KMS-11 (cell line): ENCODE measurements around the gene PAF1.

Source experiments
- H2AFZ ChIP-seq: fragments of 200-600 bp; sonication (generic); 2 replicates; pipeline ENCODE4 v1.6.1; 2016; ENCODE audit warnings: antibody characterized with exemption, mixed run types, low read depth
- H3K27ac ChIP-seq: fragments of 200-600 bp; sonication (generic); 2 replicates; pipeline ENCODE4 v1.6.1; 2016; ENCODE audit warnings: mild to moderate bottlenecking, mixed run types
- H3K27me3 ChIP-seq: fragments of 200-600 bp; sonication (generic); 2 replicates; pipeline ENCODE4 v1.6.1; 2017; ENCODE audit warnings: mild to moderate bottlenecking, low read depth, mixed run types, moderate library complexity; ENCODE audit not compliant: insufficient read depth
- H3K36me3 ChIP-seq: fragments of 200-600 bp; sonication (generic); 2 replicates; pipeline ENCODE4 v1.6.1; 2017; ENCODE audit warnings: mild to moderate bottlenecking, mixed run types; ENCODE audit not compliant: insufficient read depth
- H3K4me1 ChIP-seq: fragments of 200-600 bp; sonication (generic); 2 replicates; pipeline ENCODE4 v1.6.1; 2016; ENCODE audit warnings: mild to moderate bottlenecking, low read depth, mixed run types; ENCODE audit not compliant: poor library complexity, severe bottlenecking
- H3K4me2 ChIP-seq: fragments of 200-600 bp; sonication (generic); 2 replicates; pipeline ENCODE4 v1.7.0; 2016; ENCODE audit warnings: mild to moderate bottlenecking, mixed run types
- H3K4me3 ChIP-seq: fragments of 200-600 bp; sonication (generic); IDR thresholded peaks from 2 replicates; pipeline ENCODE4 v1.6.1; 2017; ENCODE audit warnings: low read depth, low read length, mixed read lengths; ENCODE audit not compliant: insufficient read depth
- H3K79me2 ChIP-seq: fragments of 200-600 bp; sonication (generic); 2 replicates; pipeline ENCODE4 v1.6.1; 2016; ENCODE audit warnings: low read depth, mixed run types; ENCODE audit not compliant: insufficient read depth
- H3K9ac ChIP-seq: fragments of 200-600 bp; sonication (generic); 2 replicates; pipeline ENCODE4 v1.6.1; 2016; ENCODE audit warnings: mild to moderate bottlenecking, mixed run types
- H4K20me1 ChIP-seq: fragments of 200-600 bp; sonication (generic); 2 replicates; pipeline ENCODE4 v1.6.1; 2016; ENCODE audit warnings: mild to moderate bottlenecking, mixed run types; ENCODE audit not compliant: insufficient read depth
- CTCF ChIP-seq: fragments of 200-600 bp; sonication (generic); conservative IDR thresholded peaks from 2 replicates; pipeline ENCODE4 v1.6.1; 2017; ENCODE audit warnings: low read depth, mild to moderate bottlenecking, antibody characterized with exemption, low read length, moderate library complexity, mixed read lengths

The PAF1 gene

GRCh38 chr19:39397360-39398296, 6.7 kb upstream of the PAF1 start:
- H2AFZ ChIP-seq: no peak overlapping the region
- H3K27me3 ChIP-seq: no peaks in the 10 kb centered on the region
- H3K27ac ChIP-seq: peak overlapping the region; percentile 47; the same call in 1 of the 2 replicates
- TF ChIP-seq CTCF: peak; percentile 90
- H3K79me2 ChIP-seq: peaks cover 9% of the 10 kb centered on the region
- H3K4me1 ChIP-seq: peaks cover 55% of the 10 kb centered on the region
- H3K36me3 ChIP-seq: 0 out of 2 replicates have a peak, but pooled peaks cover 6% of the 10 kb centered on the region
- peak overlapping the region; percentile 66 for H3K4me2 ChIP-seq
- H3K4me3 ChIP-seq: no peak overlapping the region
- no peaks in the 10 kb centered on the region for H4K20me1 ChIP-seq
- H3K9ac ChIP-seq: no peak overlapping the region; the same call in 1 of the 2 replicates

- peak overlapping the region; percentile 94 for H3K4me2 ChIP-seq
- H3K4me1 ChIP-seq: peaks cover 20% of the 10 kb centered on the region
- H4K20me1 ChIP-seq: no peaks in the 10 kb centered on the region
- H2AFZ ChIP-seq: peak overlapping the region; percentile 96
- no peaks in the 10 kb centered on the region for H3K27me3 ChIP-seq
- peaks cover 32% of the 10 kb centered on the region for H3K79me2 ChIP-seq
- peak overlapping the region; percentile 6 for H3K4me3 ChIP-seq
- H3K9ac ChIP-seq: peak overlapping the region; percentile 99
- TF ChIP-seq CTCF: no peak
- H3K36me3 ChIP-seq: 0 out of 2 replicates have a peak, but pooled peaks cover 6% of the 10 kb centered on the region
- H3K27ac ChIP-seq: peak overlapping the region; percentile 97
These were observed 505 bp downstream of the PAF1 start for GRCh38 chr19:39390451-39390750.

- Histone ChIP-seq H3K79me2 (peaks cover 32% of the 10 kb centered on the region), H2AFZ (no peak overlapping the region), H3K4me1 (peaks cover 20% of the 10 kb centered on the region), H3K9ac (peak overlapping the region; percentile 99; the same call in 1 of the 2 replicates), H3K36me3 (0 out of 2 replicates have a peak, but pooled peaks cover 6% of the 10 kb centered on the region), H3K27ac (peak overlapping the region; percentile 97; the same call in 1 of the 2 replicates), H3K4me2 (peak overlapping the region; percentile 94), H3K4me3 (peak overlapping the region; percentile 6), H3K27me3 (no peaks in the 10 kb centered on the region), H4K20me1 (no peaks in the 10 kb centered on the region)
- TF ChIP-seq CTCF: no peak
These were observed 1.1 kb downstream of the PAF1 start for GRCh38 chr19:39389631-39390414.

GRCh38 chr19:39388657-39389056, 2.2 kb downstream of the PAF1 start:
- Histone ChIP-seq H3K4me3 (no peak overlapping the region), H3K4me2 (no peak overlapping the region), H3K79me2 (peaks cover 31% of the 10 kb centered on the region), H3K4me1 (peaks cover 20% of the 10 kb centered on the region), H3K9ac (no peak overlapping the region), H4K20me1 (no peaks in the 10 kb centered on the region), H3K27ac (no peak overlapping the region), H3K36me3 (0 out of 2 replicates have a peak, but pooled peaks cover 6% of the 10 kb centered on the region), H2AFZ (no peak overlapping the region), H3K27me3 (no peaks in the 10 kb centered on the region)
- TF ChIP-seq CTCF: no peak
